HG03039 (cell line): ENCODE results near the gene PODXL2.

Source experiments
- ATAC-seq: cut with Tn5 transposase; IDR thresholded peaks from one replicate; pipeline ENCODE4 v1.9.1; 2021; ENCODE audit warnings: mild to moderate bottlenecking, moderate library complexity; ENCODE audit not compliant: unreplicated experiment

PODXL2 gene

GRCh38 chr3:127628788-127629466 lies at the start of gene PODXL2:
Gene PODXL2 (plus strand): TSS chr3:127629185. CDS start chr3:127629220, 35 bp downstream.
- ATAC-seq: peak; percentile 55

- no peak for ATAC-seq
Observed at GRCh38 chr3:127580327-127581060, 48.5 kb upstream of the PODXL2 start.

- ATAC-seq: no peak
Observed at GRCh38 chr3:127584734-127585133, 44.3 kb upstream of the PODXL2 start.

- ATAC-seq: no peak
Observed at GRCh38 chr3:127585163-127585812, 43.7 kb upstream of the PODXL2 start.

GRCh38 chr3:127585813-127586413 lies 43.1 kb upstream of the PODXL2 start:
- ATAC-seq: no peak

- no peak for ATAC-seq
Observed at GRCh38 chr3:127587876-127588275, 41.1 kb upstream of the PODXL2 start.

GRCh38 chr3:127588806-127589577 lies 40.0 kb upstream of the PODXL2 start:
- no peak for ATAC-seq

- ATAC-seq: peak; percentile 10
Observed at GRCh38 chr3:127589600-127590281, 39.2 kb upstream of the PODXL2 start.

GRCh38 chr3:127590282-127590592 lies 38.7 kb upstream of the PODXL2 start:
- ATAC-seq: peak; percentile 26

- ATAC-seq: peak; percentile 59
Observed at GRCh38 chr3:127590593-127591465, 38.2 kb upstream of the PODXL2 start, which contains the start of gene TPRA1. Gene TPRA1 (minus strand): TSS chr3:127590733. CDS start chr3:127580146, 10,587 bp downstream.

GRCh38 chr3:127593178-127593577 lies 35.8 kb upstream of the PODXL2 start:
- no peak for ATAC-seq

- no peak for ATAC-seq
Observed at GRCh38 chr3:127595303-127595702, 33.7 kb upstream of the PODXL2 start.

- ATAC-seq: no peak
Observed at GRCh38 chr3:127597020-127597771, 31.8 kb upstream of the PODXL2 start.

- no peak for ATAC-seq
Observed at GRCh38 chr3:127598841-127599570, 30.0 kb upstream of the PODXL2 start.

- ATAC-seq: no peak
Observed at GRCh38 chr3:127600749-127601456, 28.1 kb upstream of the PODXL2 start.

- ATAC-seq: no peak
Observed at GRCh38 chr3:127604035-127604434, 24.9 kb upstream of the PODXL2 start.

GRCh38 chr3:127604546-127605165 lies 24.3 kb upstream of the PODXL2 start:
- no peak for ATAC-seq
